ENCODE results near the gene ALDH1L2. TPM values are rescaled to one million over a fixed set of nuclear protein-coding genes. Genes with fewer than 3 reads are reported as not detected.

ALDH1L2 gene
- total RNA-seq, 2 donors from 2014 or later: 1.3 to 2.2 TPM

DNA sequence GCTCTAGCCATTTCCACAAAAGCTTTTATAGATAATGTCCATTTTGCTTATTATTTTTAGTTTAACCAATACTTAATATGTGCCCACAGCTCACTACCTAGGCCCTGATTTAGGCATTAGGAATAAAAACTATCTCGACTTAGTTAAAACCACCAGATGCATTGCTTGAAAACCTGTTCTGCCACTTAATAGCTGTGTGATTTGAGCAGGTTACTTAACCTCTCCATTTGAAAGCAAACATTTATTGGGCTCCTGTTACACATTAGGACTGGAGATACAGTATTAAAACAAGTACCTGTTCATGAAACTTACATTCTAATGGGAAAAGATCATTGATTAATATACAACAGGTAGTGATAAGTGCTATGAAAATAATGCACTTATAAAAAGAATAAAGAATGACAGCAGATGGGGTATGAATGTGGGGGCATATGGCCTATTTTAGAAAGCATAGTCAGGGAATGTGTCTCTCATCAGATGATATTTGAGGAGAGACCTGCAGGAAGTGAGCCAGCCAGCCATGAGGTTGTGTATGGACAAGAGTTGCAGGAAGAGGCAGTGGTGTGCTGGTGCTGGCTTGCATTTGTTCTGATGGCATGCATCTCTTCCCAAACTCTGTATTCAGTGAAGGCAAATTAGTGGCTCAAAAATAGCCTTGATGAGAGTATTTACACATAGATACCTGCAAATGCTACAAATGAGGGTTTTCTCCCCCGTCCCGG, 63.9 kb downstream of the ALDH1L2 start:
- intact Hi-C loops (cut with DNase I): no loop called here
- Histone ChIP-seq H3K4me3 (no peak overlapping the region), H3K36me3 (no peaks in the 10 kb centered on the region), H3K27me3 (no peaks in the 10 kb centered on the region), H3K9me3 (no peaks in the 10 kb centered on the region), H3K9ac (ENCODE audit: low read depth in 2 of 2, low read length in 2 of 2) (no peak overlapping the region), H3K27ac (no peak overlapping the region), H3K4me1 (no peaks in the 10 kb centered on the region)
- TF ChIP-seq, protein P1, sequence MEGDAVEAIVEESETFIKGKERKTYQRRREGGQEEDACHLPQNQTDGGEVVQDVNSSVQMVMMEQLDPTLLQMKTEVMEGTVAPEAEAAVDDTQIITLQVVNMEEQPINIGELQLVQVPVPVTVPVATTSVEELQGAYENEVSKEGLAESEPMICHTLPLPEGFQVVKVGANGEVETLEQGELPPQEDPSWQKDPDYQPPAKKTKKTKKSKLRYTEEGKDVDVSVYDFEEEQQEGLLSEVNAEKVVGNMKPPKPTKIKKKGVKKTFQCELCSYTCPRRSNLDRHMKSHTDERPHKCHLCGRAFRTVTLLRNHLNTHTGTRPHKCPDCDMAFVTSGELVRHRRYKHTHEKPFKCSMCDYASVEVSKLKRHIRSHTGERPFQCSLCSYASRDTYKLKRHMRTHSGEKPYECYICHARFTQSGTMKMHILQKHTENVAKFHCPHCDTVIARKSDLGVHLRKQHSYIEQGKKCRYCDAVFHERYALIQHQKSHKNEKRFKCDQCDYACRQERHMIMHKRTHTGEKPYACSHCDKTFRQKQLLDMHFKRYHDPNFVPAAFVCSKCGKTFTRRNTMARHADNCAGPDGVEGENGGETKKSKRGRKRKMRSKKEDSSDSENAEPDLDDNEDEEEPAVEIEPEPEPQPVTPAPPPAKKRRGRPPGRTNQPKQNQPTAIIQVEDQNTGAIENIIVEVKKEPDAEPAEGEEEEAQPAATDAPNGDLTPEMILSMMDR (IDR thresholded peaks at IDR 0.05): no peak
- no peak for DNase-seq

DNA sequence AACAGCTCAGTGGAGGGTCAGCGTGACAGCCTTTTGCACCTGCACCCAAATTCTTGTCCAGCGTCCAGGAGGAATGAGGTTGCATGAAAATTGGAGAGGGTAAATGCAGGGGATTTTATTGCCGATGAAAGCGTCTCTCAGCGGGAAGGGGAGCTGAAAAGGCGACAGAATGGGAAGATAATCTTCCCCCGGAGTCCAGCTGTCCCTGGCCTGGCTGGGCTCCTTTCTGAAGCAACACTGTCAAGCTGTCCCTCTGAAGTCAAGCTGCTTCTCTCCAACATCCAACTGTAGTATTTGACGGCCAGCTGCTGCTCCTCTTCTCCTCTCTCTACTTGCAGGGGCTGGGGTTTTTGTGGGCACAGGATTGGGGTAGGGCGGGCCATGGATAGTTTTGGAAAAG, 65.5 kb downstream of the ALDH1L2 start:
- TF ChIP-seq, protein P1 (IDR thresholded peaks at IDR 0.05): no peak
- Histone ChIP-seq H3K27me3 (no peaks in the 10 kb centered on the region), H3K4me1 (no peaks in the 10 kb centered on the region), H3K27ac (no peak overlapping the region), H3K9me3 (no peaks in the 10 kb centered on the region), H3K36me3 (no peaks in the 10 kb centered on the region), H3K4me3 (no peak overlapping the region), H3K9ac (ENCODE audit: low read depth in 2 of 2, low read length in 2 of 2) (no peak overlapping the region)
- intact Hi-C loops (cut with DNase I): no loop called here
- DNase-seq: no peak

DNA sequence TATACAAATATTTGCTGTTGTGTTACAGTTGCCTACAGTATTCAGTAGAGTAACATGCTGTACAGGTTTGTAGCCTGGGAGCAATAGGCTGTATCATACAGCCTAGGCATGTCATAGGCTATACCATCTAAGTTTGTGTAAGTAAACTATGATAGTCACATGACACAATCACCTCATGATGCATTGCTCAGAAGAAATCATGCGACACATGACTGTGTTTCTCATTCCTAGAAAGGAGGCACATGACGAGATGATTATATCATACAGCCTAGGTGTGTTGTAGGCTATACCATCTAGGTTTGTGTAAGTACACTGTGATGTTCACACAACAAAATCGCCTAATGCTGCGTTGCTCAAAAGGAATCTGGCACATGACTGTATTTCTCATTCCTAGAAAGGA, 66.2 kb downstream of the ALDH1L2 start:
- no peak for DNase-seq
- Histone ChIP-seq H3K27me3 (no peaks in the 10 kb centered on the region), H3K9ac (ENCODE audit: low read depth in 2 of 2, low read length in 2 of 2) (no peak overlapping the region), H3K4me1 (no peaks in the 10 kb centered on the region), H3K36me3 (no peaks in the 10 kb centered on the region), H3K27ac (no peak overlapping the region), H3K4me3 (no peak overlapping the region), H3K9me3 (no peaks in the 10 kb centered on the region)
- TF ChIP-seq, protein P1 (IDR thresholded peaks at IDR 0.05): no peak
- intact Hi-C loops (cut with DNase I): no loop called here

DNA sequence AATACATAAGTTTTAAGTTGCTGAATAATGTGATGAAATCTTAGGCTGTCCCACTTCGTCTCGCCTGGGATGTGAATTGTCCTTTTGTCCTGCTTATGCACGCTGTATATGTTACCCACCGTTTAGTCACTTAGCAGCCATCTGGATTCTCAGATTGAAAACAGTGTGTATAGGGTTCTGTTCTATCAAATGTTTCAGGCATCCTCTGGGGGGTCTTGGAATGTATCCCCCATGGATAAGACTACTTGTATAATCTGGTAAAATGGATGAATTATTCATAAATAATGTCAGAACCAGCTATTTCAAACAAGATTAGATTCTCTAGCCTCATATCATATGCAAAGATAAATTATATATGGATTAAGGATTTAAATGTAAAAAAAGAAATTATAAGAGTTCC, 68.7 kb downstream of the ALDH1L2 start:
- no peaks in the 10 kb centered on the region for H3K9me3 ChIP-seq
- TF ChIP-seq, protein P1 (IDR thresholded peaks at IDR 0.05): no peak
- no peak overlapping the region for H3K27ac ChIP-seq
- H3K4me3 ChIP-seq: no peak overlapping the region
- no peak overlapping the region for H3K9ac ChIP-seq (ENCODE audit: low read depth in 2 of 2, low read length in 2 of 2)
- H3K27me3 ChIP-seq: no peaks in the 10 kb centered on the region
- H3K4me1 ChIP-seq: no peaks in the 10 kb centered on the region
- intact Hi-C loops (cut with DNase I): no loop called here
- DNase-seq: no peak
- no peaks in the 10 kb centered on the region for H3K36me3 ChIP-seq

DNA sequence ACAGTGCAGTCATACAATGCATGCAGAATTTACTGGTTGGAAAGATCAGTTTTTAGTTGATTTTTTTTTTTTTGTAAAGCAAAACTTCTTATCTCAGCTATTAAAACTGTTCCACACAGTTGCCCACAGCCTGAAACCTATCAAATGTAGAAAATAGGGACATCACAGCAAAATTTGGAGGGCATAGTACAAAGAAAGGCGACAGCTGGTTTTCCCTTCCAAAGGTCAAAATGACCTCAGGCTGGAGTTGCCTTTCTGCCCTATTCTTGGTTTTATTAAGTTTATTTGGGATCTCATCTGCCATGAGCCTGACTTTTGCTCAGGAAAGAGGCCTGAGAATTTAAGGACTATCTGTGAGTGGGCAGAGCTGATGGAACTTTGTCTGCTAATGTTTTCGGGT, 69.7 kb downstream of the ALDH1L2 start:
- no peak overlapping the region for H3K27ac ChIP-seq
- H3K4me1 ChIP-seq: no peaks in the 10 kb centered on the region
- H3K27me3 ChIP-seq: no peaks in the 10 kb centered on the region
- no peaks in the 10 kb centered on the region for H3K36me3 ChIP-seq
- DNase-seq: no peak
- no peak overlapping the region for H3K4me3 ChIP-seq
- no peak overlapping the region for H3K9ac ChIP-seq (ENCODE audit: low read depth in 2 of 2, low read length in 2 of 2)
- TF ChIP-seq, protein P1 (IDR thresholded peaks at IDR 0.05): no peak
- H3K9me3 ChIP-seq: no peaks in the 10 kb centered on the region
- intact Hi-C loops (cut with DNase I): no loop called here

Measured in colonic mucosa (tissue), 4 donors.